Measurements from ENCODE around the gene MOB2.

MOB2 gene

GRCh38 chr11:1461826-1462697 lies 24.5 kb downstream of the MOB2 start:
- Histone ChIP-seq H3K4me1 (ENCODE audit: insufficient read depth, low read length) (peaks cover 3% of the 10 kb centered on the region), H3K36me3 (ENCODE audit: insufficient read depth, low read length) (peaks cover 13% of the 10 kb centered on the region), H2AFZ (ENCODE audit: low read depth, low read length) (no peak overlapping the region), H3K9me3 (ENCODE audit: low read length) (no peaks in the 10 kb centered on the region), H3K4me3 (ENCODE audit: low read length) (no peak overlapping the region), H3K27me3 (ENCODE audit: insufficient read depth, low read length) (no peaks in the 10 kb centered on the region)

- Histone ChIP-seq H3K9me3 (ENCODE audit: low read length) (no peaks in the 10 kb centered on the region), H3K27me3 (ENCODE audit: insufficient read depth, low read length) (no peaks in the 10 kb centered on the region), H3K4me1 (ENCODE audit: insufficient read depth, low read length) (peaks cover 3% of the 10 kb centered on the region), H2AFZ (ENCODE audit: low read depth, low read length) (no peak overlapping the region), H3K4me3 (ENCODE audit: low read length) (no peak overlapping the region), H3K36me3 (ENCODE audit: insufficient read depth, low read length) (peaks cover 19% of the 10 kb centered on the region)
Observed at GRCh38 chr11:1460986-1461825, 25.4 kb downstream of the MOB2 start.

GRCh38 chr11:1460396-1460985 lies 26.1 kb downstream of the MOB2 start:
- H3K4me1 ChIP-seq (ENCODE audit: insufficient read depth, low read length), result peaks cover 3% of the 10 kb centered on the region

GRCh38 chr11:1459764-1460395 lies 26.7 kb downstream of the MOB2 start:
- Histone ChIP-seq H3K4me1 (ENCODE audit: insufficient read depth, low read length) (peaks cover 3% of the 10 kb centered on the region), H3K4me3 (ENCODE audit: low read length) (no peak overlapping the region), H3K27me3 (ENCODE audit: insufficient read depth, low read length) (no peaks in the 10 kb centered on the region), H3K36me3 (ENCODE audit: insufficient read depth, low read length) (peaks cover 22% of the 10 kb centered on the region), H3K9me3 (ENCODE audit: low read length) (no peaks in the 10 kb centered on the region), H2AFZ (ENCODE audit: low read depth, low read length) (no peak overlapping the region)

More at GRCh38 chr11:1460396-1460985, 26.1 kb downstream of the MOB2 start:
- no peak overlapping the region for H3K4me3 ChIP-seq (ENCODE audit: low read length)
- peaks cover 22% of the 10 kb centered on the region for H3K36me3 ChIP-seq (ENCODE audit: insufficient read depth, low read length)
- H3K9me3 ChIP-seq (ENCODE audit: low read length), result no peaks in the 10 kb centered on the region
- no peak overlapping the region for H2AFZ ChIP-seq (ENCODE audit: low read depth, low read length)
- no peaks in the 10 kb centered on the region for H3K27me3 ChIP-seq (ENCODE audit: insufficient read depth, low read length)

GRCh38 chr11:1459219-1459575 lies 27.4 kb downstream of the MOB2 start:
- Histone ChIP-seq H2AFZ (ENCODE audit: low read depth, low read length) (no peak overlapping the region), H3K36me3 (ENCODE audit: insufficient read depth, low read length) (peaks cover 29% of the 10 kb centered on the region), H3K4me1 (ENCODE audit: insufficient read depth, low read length) (peaks cover 3% of the 10 kb centered on the region), H3K9me3 (ENCODE audit: low read length) (no peaks in the 10 kb centered on the region), H3K4me3 (ENCODE audit: low read length) (no peak overlapping the region), H3K27me3 (ENCODE audit: insufficient read depth, low read length) (no peaks in the 10 kb centered on the region)

GRCh38 chr11:1458340-1459218 lies 28.0 kb downstream of the MOB2 start:
- Histone ChIP-seq H3K36me3 (ENCODE audit: insufficient read depth, low read length) (peaks cover 35% of the 10 kb centered on the region), H3K9me3 (ENCODE audit: low read length) (no peaks in the 10 kb centered on the region), H3K27me3 (ENCODE audit: insufficient read depth, low read length) (no peaks in the 10 kb centered on the region), H3K4me1 (ENCODE audit: insufficient read depth, low read length) (peaks cover 3% of the 10 kb centered on the region), H3K4me3 (ENCODE audit: low read length) (no peak overlapping the region), H2AFZ (ENCODE audit: low read depth, low read length) (no peak overlapping the region)

GRCh38 chr11:1457856-1458255 lies 28.7 kb downstream of the MOB2 start:
- no peak overlapping the region for H3K4me3 ChIP-seq (ENCODE audit: low read length)
- H2AFZ ChIP-seq (ENCODE audit: low read depth, low read length), result no peak overlapping the region
- H3K9me3 ChIP-seq (ENCODE audit: low read length), result no peaks in the 10 kb centered on the region
- H3K27me3 ChIP-seq (ENCODE audit: insufficient read depth, low read length), result no peaks in the 10 kb centered on the region
- H3K36me3 ChIP-seq (ENCODE audit: insufficient read depth, low read length), result peaks cover 35% of the 10 kb centered on the region
- peaks cover 3% of the 10 kb centered on the region for H3K4me1 ChIP-seq (ENCODE audit: insufficient read depth, low read length)

GRCh38 chr11:1457326-1457680 lies 29.3 kb downstream of the MOB2 start:
- Histone ChIP-seq H3K36me3 (ENCODE audit: insufficient read depth, low read length) (peaks cover 40% of the 10 kb centered on the region), H3K4me3 (ENCODE audit: low read length) (no peak overlapping the region), H3K9me3 (ENCODE audit: low read length) (no peaks in the 10 kb centered on the region), H2AFZ (ENCODE audit: low read depth, low read length) (no peak overlapping the region), H3K27me3 (ENCODE audit: insufficient read depth, low read length) (no peaks in the 10 kb centered on the region), H3K4me1 (ENCODE audit: insufficient read depth, low read length) (peaks cover 3% of the 10 kb centered on the region)

- no peaks in the 10 kb centered on the region for H3K9me3 ChIP-seq (ENCODE audit: low read length)
- H3K27me3 ChIP-seq (ENCODE audit: insufficient read depth, low read length), result no peaks in the 10 kb centered on the region
- H3K4me3 ChIP-seq (ENCODE audit: low read length), result no peak overlapping the region
- H3K4me1 ChIP-seq (ENCODE audit: insufficient read depth, low read length), result peaks cover 3% of the 10 kb centered on the region
- H3K36me3 ChIP-seq (ENCODE audit: insufficient read depth, low read length), result peaks cover 46% of the 10 kb centered on the region
- no peak overlapping the region for H2AFZ ChIP-seq (ENCODE audit: low read depth, low read length)
Observed at GRCh38 chr11:1456596-1457325, 29.8 kb downstream of the MOB2 start.

GRCh38 chr11:1456176-1456575 lies 30.4 kb downstream of the MOB2 start:
- no peaks in the 10 kb centered on the region for H3K9me3 ChIP-seq (ENCODE audit: low read length)
- no peak overlapping the region for H2AFZ ChIP-seq (ENCODE audit: low read depth, low read length)
- H3K27me3 ChIP-seq (ENCODE audit: insufficient read depth, low read length), result no peaks in the 10 kb centered on the region
- H3K4me1 ChIP-seq (ENCODE audit: insufficient read depth, low read length), result peaks cover 3% of the 10 kb centered on the region
- H3K36me3 ChIP-seq (ENCODE audit: insufficient read depth, low read length), result peaks cover 49% of the 10 kb centered on the region
- H3K4me3 ChIP-seq (ENCODE audit: low read length), result no peak overlapping the region

GRCh38 chr11:1455763-1456060 lies 30.9 kb downstream of the MOB2 start:
- Histone ChIP-seq H2AFZ (ENCODE audit: low read depth, low read length) (no peak overlapping the region), H3K36me3 (ENCODE audit: insufficient read depth, low read length) (peaks cover 45% of the 10 kb centered on the region), H3K27me3 (ENCODE audit: insufficient read depth, low read length) (no peaks in the 10 kb centered on the region), H3K4me3 (ENCODE audit: low read length) (no peak overlapping the region), H3K9me3 (ENCODE audit: low read length) (no peaks in the 10 kb centered on the region), H3K4me1 (ENCODE audit: insufficient read depth, low read length) (peaks cover 3% of the 10 kb centered on the region)
